CD4-positive, alpha-beta memory T cell (primary cell): ENCODE data around the gene EDEM1. TPM values are rescaled to one million over a fixed set of nuclear protein-coding genes. Genes with fewer than 3 reads are reported as not detected.
A peak's percentile ranks its signal among the peaks of the same experiment; 100 is the strongest.

ENCODE experiments used
- CTCF ChIA-PET: fragments of 350-600 bp; sonication (Branson Sonifier 250); formaldehyde crosslinking; loops from one replicate; lab custom pipeline; 2021; ENCODE audit warnings: inconsistent platforms; ENCODE audit not compliant: partially characterized antibody; lab: Charles Lee
- POLR2A ChIA-PET: fragments of 350-600 bp; sonication (Branson Sonifier 250); formaldehyde crosslinking; loops from one replicate; lab custom pipeline; 2021; ENCODE audit not compliant: partially characterized antibody; lab: Charles Lee
- DNase-seq, 5 donors: peaks; one replicate each; pipeline versions ENCODE4 v3.0.0 to v3.0.0-alpha.2; 2020 to 2022; ENCODE audit warnings: mixed read lengths in 1 of 5
- H3K27ac ChIP-seq: one replicate; pipeline ENCODE4 v1.7.0; 2013; ENCODE audit warnings: low read depth, low read length
- H3K27me3 ChIP-seq: 2 replicates; pipeline ENCODE4 v1.7.0; 2013; ENCODE audit warnings: mild to moderate bottlenecking, low read length, moderate library complexity; ENCODE audit not compliant: insufficient read depth
- H3K36me3 ChIP-seq: 2 replicates; pipeline ENCODE4 v1.7.0; 2013; ENCODE audit warnings: mild to moderate bottlenecking, low read length, moderate library complexity; ENCODE audit not compliant: insufficient read depth
- H3K4me1 ChIP-seq: 2 replicates; pipeline ENCODE4 v1.7.0; 2013; ENCODE audit warnings: mild to moderate bottlenecking, low read length, moderate library complexity; ENCODE audit not compliant: insufficient read depth
- H3K4me3 ChIP-seq, 2 donors: one replicate each; pipeline ENCODE4 v1.7.0; 2013; ENCODE audit warnings: low read length in 2 of 2, mild to moderate bottlenecking in 1 of 2
- H3K9me3 ChIP-seq, 2 donors: one replicate each; pipeline ENCODE4 v1.7.0; 2013; ENCODE audit warnings: low read length in 2 of 2, control low read depth in 1 of 2; ENCODE audit not compliant: control insufficient read depth in 1 of 2
- H3K27ac Mint-ChIP-seq, 7 donors: one replicate each; pipeline ENCODE4 v1.8.0; 2020 to 2021; ENCODE audit warnings: mixed read lengths in 7 of 7, mild to moderate bottlenecking in 6 of 7, inconsistent platforms in 3 of 7, moderate library complexity in 3 of 7
- H3K27me3 Mint-ChIP-seq, 2 donors: one replicate each; pipeline ENCODE4 v1.8.0; 2020 to 2021; ENCODE audit warnings: mixed read lengths in 2 of 2
- H3K36me3 Mint-ChIP-seq, 2 donors: one replicate each; pipeline ENCODE4 v1.8.0; 2020 to 2021; ENCODE audit warnings: mixed read lengths in 2 of 2, inconsistent platforms in 1 of 2, mild to moderate bottlenecking in 1 of 2
- H3K4me1 Mint-ChIP-seq, 4 donors: one replicate each; pipeline ENCODE4 v1.8.0; 2020 to 2021; ENCODE audit warnings: mixed read lengths in 4 of 4, mild to moderate bottlenecking in 1 of 4
- H3K4me3 Mint-ChIP-seq, 8 donors: one replicate each; pipeline ENCODE4 v1.8.0; 2020 to 2021; ENCODE audit warnings: mixed read lengths in 8 of 8, mild to moderate bottlenecking in 7 of 8, moderate library complexity in 6 of 8, inconsistent platforms in 3 of 8
- H3K9me3 Mint-ChIP-seq, 8 donors: one replicate each; pipeline ENCODE4 v1.8.0; 2020 to 2021; ENCODE audit warnings: mixed read lengths in 8 of 8, mild to moderate bottlenecking in 5 of 8, inconsistent platforms in 3 of 8, moderate library complexity in 1 of 8
- intact Hi-C: fragments of 100-400 bp; cut with micrococcal nuclease; formaldehyde crosslinking; loops from one replicate; pipeline ENCODE4 v1.15.1; 2023
- polyA plus RNA-seq, 2 donors: library from polyadenylated mRNA; unstranded; fragments of 300-500 nt; fragmentation: Illumina TruSeq; gene quantifications; one replicate each; pipeline ENCODE4 v1.2.3, GENCODE V29; 2021
- total RNA-seq, 2 experiments: library from RNA; stranded (reverse); gene quantifications; one replicate each; pipeline ENCODE4 v1.2.3, GENCODE V29; 2021

EDEM1 gene
- total and polyA plus RNA-seq, 4 experiments from 2014 or later, result 42.4 to 153 (median 99.4) TPM

- H3K9me3 Mint-ChIP-seq, result peaks cover 0 to under 1% (median 0%) of the 10 kb centered on the region in 8 donors
- no peaks in the 10 kb centered on the region for H3K36me3 ChIP-seq
- no peaks in the 10 kb centered on the region for H3K9me3 ChIP-seq
- ChIA-PET POLR2A (no interaction called here), CTCF (no interaction called here)
- H3K4me1 Mint-ChIP-seq, result peaks cover 0 to 8% (median 0%) of the 10 kb centered on the region in 4 donors
- no peak overlapping the region for H3K27ac ChIP-seq
- intact Hi-C loops, result no loop called here
- no peaks in the 10 kb centered on the region for H3K27me3 Mint-ChIP-seq
- H3K4me3 ChIP-seq, result no peak overlapping the region
- H3K4me1 ChIP-seq, result no peaks in the 10 kb centered on the region
- H3K27me3 ChIP-seq, result no peaks in the 10 kb centered on the region
- H3K36me3 Mint-ChIP-seq, result no peaks in the 10 kb centered on the region
- no peak for DNase-seq
- H3K27ac Mint-ChIP-seq, result no peak overlapping the region
- no peak overlapping the region for H3K4me3 Mint-ChIP-seq
Observed at GRCh38 chr3:5250467-5251195, 63.1 kb downstream of the EDEM1 start.

- ChIA-PET CTCF (no interaction called here), POLR2A (no interaction called here)
- no peak overlapping the region for H3K4me3 Mint-ChIP-seq
- H3K27me3 Mint-ChIP-seq, result no peaks in the 10 kb centered on the region
- H3K36me3 ChIP-seq, result no peaks in the 10 kb centered on the region
- intact Hi-C loops, result no loop called here
- peaks cover 0 to 2% (median 0%) of the 10 kb centered on the region in 4 donors for H3K4me1 Mint-ChIP-seq
- H3K27me3 ChIP-seq, result no peaks in the 10 kb centered on the region
- H3K27ac ChIP-seq, result no peak overlapping the region
- H3K4me3 ChIP-seq, result no peak overlapping the region
- H3K9me3 ChIP-seq, result no peaks in the 10 kb centered on the region
- peak overlapping the region in 1 of 7 donors; percentile 8 for H3K27ac Mint-ChIP-seq
- no peaks in the 10 kb centered on the region for H3K36me3 Mint-ChIP-seq
- DNase-seq, result no peak
- H3K4me1 ChIP-seq, result no peaks in the 10 kb centered on the region
- no peaks in the 10 kb centered on the region for H3K9me3 Mint-ChIP-seq
Observed at GRCh38 chr3:5251196-5251583, 63.7 kb downstream of the EDEM1 start.

GRCh38 chr3:5252131-5252530, 64.6 kb downstream of the EDEM1 start:
- no peaks in the 10 kb centered on the region for H3K9me3 Mint-ChIP-seq
- Histone ChIP-seq H3K9me3 (no peaks in the 10 kb centered on the region), H3K36me3 (no peaks in the 10 kb centered on the region), H3K4me1 (no peaks in the 10 kb centered on the region), H3K27me3 (no peaks in the 10 kb centered on the region), H3K27ac (no peak overlapping the region), H3K4me3 (no peak overlapping the region)
- no peak for DNase-seq
- H3K27me3 Mint-ChIP-seq, result no peaks in the 10 kb centered on the region
- no peak overlapping the region for H3K27ac Mint-ChIP-seq
- ChIA-PET POLR2A (no interaction called here), CTCF (no interaction called here)
- intact Hi-C loops, result no loop called here
- no peaks in the 10 kb centered on the region for H3K36me3 Mint-ChIP-seq
- no peaks in the 10 kb centered on the region for H3K4me1 Mint-ChIP-seq
- no peak overlapping the region for H3K4me3 Mint-ChIP-seq

- POLR2A ChIA-PET, result no interaction called here
- Histone ChIP-seq H3K27me3 (no peaks in the 10 kb centered on the region), H3K36me3 (no peaks in the 10 kb centered on the region), H3K4me1 (no peaks in the 10 kb centered on the region), H3K9me3 (no peaks in the 10 kb centered on the region), H3K4me3 (no peak overlapping the region), H3K27ac (no peak overlapping the region)
- CTCF ChIA-PET, result no interaction called here
- Mint-ChIP-seq H3K4me3 (peak overlapping the region in 1 of 8 donors; percentile 43), H3K9me3 (no peaks in the 10 kb centered on the region), H3K4me1 (no peaks in the 10 kb centered on the region), H3K27ac (peak overlapping the region in 1 of 7 donors; percentile 33), H3K36me3 (no peaks in the 10 kb centered on the region), H3K27me3 (no peaks in the 10 kb centered on the region)
- intact Hi-C loops, result no loop called here
- DNase-seq, result no peak
Observed at GRCh38 chr3:5254281-5255048, 67.0 kb downstream of the EDEM1 start.

GRCh38 chr3:5255404-5256344, 68.2 kb downstream of the EDEM1 start:
- ChIA-PET CTCF (no interaction called here), POLR2A (no interaction called here)
- Histone ChIP-seq H3K4me1 (no peaks in the 10 kb centered on the region), H3K4me3 (no peak overlapping the region), H3K36me3 (no peaks in the 10 kb centered on the region), H3K27ac (no peak overlapping the region), H3K27me3 (no peaks in the 10 kb centered on the region), H3K9me3 (no peaks in the 10 kb centered on the region)
- Mint-ChIP-seq H3K4me3 (no peak overlapping the region), H3K36me3 (no peaks in the 10 kb centered on the region), H3K9me3 (peaks cover 0 to 2% (median 0%) of the 10 kb centered on the region in 8 donors), H3K4me1 (peaks cover 0 to 5% (median under 1%) of the 10 kb centered on the region in 4 donors), H3K27me3 (no peaks in the 10 kb centered on the region), H3K27ac (no peak overlapping the region)
- intact Hi-C loops, result no loop called here
- DNase-seq, result no peak

GRCh38 chr3:5258526-5258925, 71.0 kb downstream of the EDEM1 start:
- H3K27ac Mint-ChIP-seq, result no peak overlapping the region
- no peak overlapping the region for H3K4me3 ChIP-seq
- peaks cover 5 to 10% (median 6%) of the 10 kb centered on the region in 4 donors for H3K4me1 Mint-ChIP-seq
- H3K36me3 Mint-ChIP-seq, result no peaks in the 10 kb centered on the region
- no peaks in the 10 kb centered on the region for H3K27me3 ChIP-seq
- CTCF ChIA-PET, result no interaction called here
- H3K4me3 Mint-ChIP-seq, result no peak overlapping the region
- H3K36me3 ChIP-seq, result no peaks in the 10 kb centered on the region
- H3K27ac ChIP-seq, result no peak overlapping the region
- intact Hi-C loops, result no loop called here
- DNase-seq, result no peak
- H3K4me1 ChIP-seq, result no peaks in the 10 kb centered on the region
- H3K27me3 Mint-ChIP-seq, result no peaks in the 10 kb centered on the region
- H3K9me3 ChIP-seq, result no peaks in the 10 kb centered on the region
- H3K9me3 Mint-ChIP-seq, result peaks cover 0 to 2% (median 0%) of the 10 kb centered on the region in 8 donors
- POLR2A ChIA-PET, result no interaction called here
